Epithelial cell of proximal tubule (primary cell): ENCODE measurements around the gene XPO4. TPM values are rescaled to one million over a fixed set of nuclear protein-coding genes. Genes with fewer than 3 reads are reported as not detected.

ENCODE experiments used
- DNase-seq: peaks from one replicate; pipeline ENCODE4 v3.0.0-alpha.2; 2011; ENCODE audit warnings: low read depth
- H3K4me3 ChIP-seq: 2 replicates; pipeline ENCODE4 v1.5.1; 2011; ENCODE audit warnings: low read depth, mild to moderate bottlenecking, low read length
- CTCF ChIP-seq: conservative IDR thresholded peaks from 2 replicates; pipeline ENCODE4 v1.5.1; 2012; ENCODE audit warnings: low read depth, mild to moderate bottlenecking, low read length
- total RNA-seq: library from RNA; depleted of rRNA; stranded (reverse); fragments of >200 nt; gene quantifications from 2 replicates; pipeline ENCODE4 v1.2.3, GENCODE V29; 2015

XPO4 gene
- total RNA-seq, 1 donor from 2014 or later = 11.8 TPM

DNA sequence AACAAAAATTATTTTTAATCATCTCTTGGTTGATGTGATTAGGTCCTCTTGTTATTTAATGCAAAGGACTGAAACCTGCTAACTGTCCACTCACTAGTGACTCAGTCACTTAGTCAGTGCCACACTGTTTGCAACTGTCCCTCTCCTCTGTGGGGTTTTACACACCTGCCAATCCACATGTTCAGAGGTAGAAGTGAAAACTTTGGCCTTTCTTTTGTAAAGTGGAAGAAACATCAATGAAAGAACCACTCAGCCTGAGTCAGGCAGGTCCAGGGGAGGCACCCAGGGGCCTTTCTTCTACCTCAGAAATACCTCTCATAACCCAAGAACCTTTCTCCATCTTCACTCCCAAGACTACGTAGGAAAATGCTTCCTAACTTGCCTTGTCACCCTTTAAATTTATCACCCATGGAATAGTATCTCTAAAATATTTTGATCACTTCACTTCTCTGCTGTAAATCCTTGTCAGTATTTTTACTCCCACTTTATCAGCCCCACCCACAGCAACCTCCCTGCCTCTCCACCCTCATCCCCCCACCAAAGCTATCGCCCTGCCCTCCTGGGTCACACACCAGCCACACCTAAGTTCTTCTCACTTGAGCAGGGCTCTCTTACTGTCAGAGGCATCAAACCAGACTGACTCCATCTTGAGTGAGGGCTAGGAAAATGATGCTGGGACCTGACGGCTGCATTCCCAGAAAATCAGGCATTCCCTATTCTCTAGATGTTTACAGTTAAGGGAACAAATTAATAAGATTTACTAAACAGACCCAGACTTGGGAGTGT lies 99.2 kb downstream of the XPO4 start:
- H3K4me3 ChIP-seq = no peak overlapping the region
- no peak for TF ChIP-seq CTCF
- DNase-seq = no peak

DNA sequence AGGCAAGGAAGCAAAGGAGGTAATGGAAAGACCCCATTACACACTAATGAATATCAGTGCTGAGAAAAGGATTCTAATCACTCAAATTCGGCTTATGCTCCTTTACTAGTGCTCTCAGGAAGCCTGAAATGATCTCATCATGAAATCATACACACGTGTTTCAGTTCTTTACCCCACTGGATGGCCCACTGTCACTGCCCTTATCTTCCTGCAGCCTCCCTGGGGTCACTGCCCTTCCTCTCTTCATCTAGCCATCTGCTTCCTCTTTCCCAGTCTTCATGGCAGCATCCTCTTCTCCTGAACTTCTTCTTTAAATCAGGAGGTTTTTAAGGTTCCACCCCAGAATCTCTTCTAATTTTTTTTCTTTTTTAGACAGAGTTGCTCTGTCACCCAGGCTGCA lies 100.8 kb downstream of the XPO4 start:
- DNase-seq = no peak
- H3K4me3 ChIP-seq = no peak overlapping the region
- TF ChIP-seq CTCF = no peak

DNA sequence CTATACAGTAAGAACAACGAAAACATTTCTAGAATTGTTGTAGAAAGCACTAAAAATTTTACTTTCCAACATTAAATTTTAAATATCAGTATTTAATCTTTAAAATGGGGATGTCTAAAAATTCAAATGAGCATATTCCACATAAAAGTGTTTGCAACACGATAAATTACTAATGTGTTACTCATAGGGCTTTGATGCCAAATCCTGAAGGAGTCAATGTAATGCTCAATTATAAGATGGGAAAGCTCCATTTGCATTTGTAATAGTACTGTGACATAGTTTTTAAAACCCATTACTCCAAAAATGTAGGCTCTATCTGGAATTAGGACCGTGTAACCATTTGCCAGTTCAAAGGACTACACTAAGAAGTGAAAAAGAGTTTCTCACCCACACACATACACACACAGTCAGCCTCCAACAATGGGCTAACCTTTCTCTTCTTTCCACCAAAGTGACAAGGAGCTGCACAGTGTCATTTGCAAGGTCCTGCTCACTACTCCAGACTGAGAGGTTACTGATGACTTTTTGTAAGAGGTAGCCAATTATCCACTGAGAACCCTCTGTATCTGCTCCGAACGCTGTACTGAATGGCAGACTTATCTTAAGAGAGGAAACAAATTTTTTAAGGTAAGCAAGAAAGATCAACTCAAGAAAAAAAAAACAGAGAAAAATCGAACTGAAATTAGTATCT lies 102.7 kb downstream of the XPO4 start:
- no peak for DNase-seq

GRCh38 chr13:20798027-20798426 lies 104.5 kb downstream of the XPO4 start:
- DNase-seq = no peak
- TF ChIP-seq CTCF = no peak
- H3K4me3 ChIP-seq = no peak overlapping the region

More for the DNA sequence above, 102.7 kb downstream of the XPO4 start:
- TF ChIP-seq CTCF = no peak
- no peak overlapping the region for H3K4me3 ChIP-seq

DNA sequence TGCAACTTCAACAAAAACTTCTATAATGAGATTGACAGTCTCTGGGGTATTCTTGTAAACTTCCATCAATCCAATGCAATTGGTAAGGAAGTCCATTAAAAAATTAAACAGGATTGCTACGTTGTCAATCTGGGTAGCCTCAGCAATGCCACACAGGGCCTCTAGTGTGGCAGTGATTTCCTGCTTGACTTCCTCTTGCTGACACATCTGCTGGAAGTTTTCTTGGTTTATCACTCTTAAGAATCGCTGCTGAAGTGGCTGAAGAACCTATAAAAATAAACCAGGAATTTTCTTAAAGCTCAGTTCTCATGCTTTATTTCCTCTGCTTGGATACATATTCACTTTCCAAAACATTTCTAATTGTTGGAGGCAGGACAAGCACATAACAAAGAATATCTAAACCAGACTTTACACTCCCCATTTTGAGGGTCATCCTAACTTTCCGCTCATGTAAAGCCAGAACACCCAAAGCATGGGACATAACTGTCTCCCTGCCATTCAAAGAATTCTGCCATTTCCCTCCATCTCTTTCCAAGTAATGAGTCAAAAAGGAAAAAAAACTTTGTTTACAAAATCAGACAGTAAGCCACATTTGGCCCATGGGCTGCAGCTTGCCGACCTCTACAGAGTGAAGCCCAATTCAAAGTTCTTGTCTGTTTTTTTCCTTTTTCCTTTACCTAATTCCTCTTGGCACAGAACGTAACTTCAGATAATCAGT lies 105.6 kb downstream of the XPO4 start:
- TF ChIP-seq CTCF = no peak
- no peak for DNase-seq
- H3K4me3 ChIP-seq = no peak overlapping the region

DNA sequence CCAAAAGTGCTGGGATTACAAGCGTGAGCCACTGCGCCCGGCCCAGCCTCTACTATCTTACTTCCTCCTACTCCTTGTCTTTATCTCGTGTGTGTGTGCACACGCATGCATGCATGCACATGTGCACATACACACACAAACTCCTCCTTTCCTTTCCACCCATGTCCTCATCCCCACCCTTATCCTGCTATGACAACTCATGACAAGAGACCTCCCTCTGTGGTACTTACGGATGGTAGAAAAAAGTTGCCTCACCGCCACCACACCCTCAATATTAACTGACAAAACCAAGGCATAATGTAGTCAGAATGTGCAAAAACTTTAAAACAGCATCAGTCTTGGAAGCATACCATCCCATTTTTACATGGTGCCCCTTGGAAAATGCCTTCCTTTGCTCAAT lies 112.9 kb downstream of the XPO4 start:
- DNase-seq = no peak
- TF ChIP-seq CTCF = no peak
- no peak overlapping the region for H3K4me3 ChIP-seq
